C4-2B (cell line): ENCODE data around the gene GALNT14.

Source experiments
- H3K27ac ChIP-seq: fragments of 450-650 bp; 2 replicates; pipeline ENCODE4 v1.5.1; 2017
- ZFX ChIP-seq: fragments of 450-650 bp; IDR thresholded peaks from 2 replicates; pipeline ENCODE4 v1.6.1; 2017
- TF ChIP-seq, protein P1 (sequence below): fragments of 450-650 bp; conservative IDR thresholded peaks from 2 replicates; pipeline ENCODE4 v1.5.1; 2017; ENCODE audit warnings: mild to moderate bottlenecking

GALNT14 gene

DNA sequence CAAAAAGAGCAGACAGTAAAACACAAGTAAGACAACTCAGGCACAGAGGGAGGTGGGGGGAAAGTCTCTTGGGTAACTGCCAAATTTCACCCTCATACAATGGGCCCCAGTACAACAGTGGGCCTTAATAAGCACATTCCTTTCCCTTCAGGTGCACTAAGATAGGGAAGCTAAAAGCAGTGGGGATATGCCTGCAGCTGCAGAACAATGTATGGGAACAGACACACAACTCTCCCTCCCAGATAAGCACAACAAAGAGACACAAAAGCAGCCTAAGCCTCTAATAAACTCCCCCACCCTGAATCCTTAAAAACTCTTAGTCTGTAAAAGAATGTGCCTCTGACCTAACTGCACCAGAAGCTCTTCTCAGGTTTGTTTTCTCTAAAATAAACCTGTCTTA is 24.5 kb downstream of the GALNT14 start:
- TF ChIP-seq, protein P1, sequence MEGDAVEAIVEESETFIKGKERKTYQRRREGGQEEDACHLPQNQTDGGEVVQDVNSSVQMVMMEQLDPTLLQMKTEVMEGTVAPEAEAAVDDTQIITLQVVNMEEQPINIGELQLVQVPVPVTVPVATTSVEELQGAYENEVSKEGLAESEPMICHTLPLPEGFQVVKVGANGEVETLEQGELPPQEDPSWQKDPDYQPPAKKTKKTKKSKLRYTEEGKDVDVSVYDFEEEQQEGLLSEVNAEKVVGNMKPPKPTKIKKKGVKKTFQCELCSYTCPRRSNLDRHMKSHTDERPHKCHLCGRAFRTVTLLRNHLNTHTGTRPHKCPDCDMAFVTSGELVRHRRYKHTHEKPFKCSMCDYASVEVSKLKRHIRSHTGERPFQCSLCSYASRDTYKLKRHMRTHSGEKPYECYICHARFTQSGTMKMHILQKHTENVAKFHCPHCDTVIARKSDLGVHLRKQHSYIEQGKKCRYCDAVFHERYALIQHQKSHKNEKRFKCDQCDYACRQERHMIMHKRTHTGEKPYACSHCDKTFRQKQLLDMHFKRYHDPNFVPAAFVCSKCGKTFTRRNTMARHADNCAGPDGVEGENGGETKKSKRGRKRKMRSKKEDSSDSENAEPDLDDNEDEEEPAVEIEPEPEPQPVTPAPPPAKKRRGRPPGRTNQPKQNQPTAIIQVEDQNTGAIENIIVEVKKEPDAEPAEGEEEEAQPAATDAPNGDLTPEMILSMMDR = no peak
- TF ChIP-seq ZFX = no peak

DNA sequence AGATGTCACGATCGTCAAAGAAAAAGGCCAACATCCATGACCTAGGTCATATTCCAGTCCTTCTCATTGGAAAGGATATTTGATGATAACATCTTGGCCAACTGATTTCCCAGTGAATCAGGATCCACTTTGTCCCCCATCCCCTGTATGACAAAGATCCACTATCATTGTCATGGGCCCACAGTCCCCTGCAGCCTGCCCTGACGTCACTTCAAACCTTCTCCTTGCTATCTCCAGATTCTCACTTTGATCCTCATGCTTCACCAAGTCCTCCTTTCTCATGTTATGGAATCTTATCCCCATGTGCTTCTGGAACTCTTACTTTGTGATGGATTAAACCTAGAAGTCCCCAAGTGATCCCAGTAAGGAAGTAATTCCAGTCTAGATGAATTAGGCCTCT is 25.7 kb downstream of the GALNT14 start:
- TF ChIP-seq, protein P1 = no peak
- no peak for TF ChIP-seq ZFX
- no peak overlapping the region for H3K27ac ChIP-seq

More for the DNA sequence above, 24.5 kb downstream of the GALNT14 start:
- H3K27ac ChIP-seq = no peak overlapping the region

DNA sequence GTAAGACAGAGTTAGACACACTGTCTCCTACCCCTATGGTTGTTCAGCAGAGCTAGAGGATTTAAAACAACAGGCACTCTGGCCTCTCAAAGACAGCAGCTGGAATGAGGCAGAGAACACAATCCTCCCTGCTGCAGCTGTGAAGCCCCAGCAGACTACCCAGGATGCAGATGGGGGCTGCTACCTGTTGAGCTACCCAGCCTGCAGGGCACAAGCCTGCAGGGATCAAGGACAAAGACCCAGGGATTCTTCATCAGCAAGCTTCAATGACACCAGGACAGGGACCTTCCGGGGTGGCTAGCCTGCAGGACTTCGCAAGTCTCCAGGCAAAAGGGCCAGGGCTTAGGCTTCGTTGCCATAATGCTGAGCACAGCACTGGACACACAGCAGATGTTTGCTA is 27.2 kb downstream of the GALNT14 start:
- TF ChIP-seq ZFX = no peak
- TF ChIP-seq, protein P1 = no peak
- H3K27ac ChIP-seq = no peak overlapping the region

DNA sequence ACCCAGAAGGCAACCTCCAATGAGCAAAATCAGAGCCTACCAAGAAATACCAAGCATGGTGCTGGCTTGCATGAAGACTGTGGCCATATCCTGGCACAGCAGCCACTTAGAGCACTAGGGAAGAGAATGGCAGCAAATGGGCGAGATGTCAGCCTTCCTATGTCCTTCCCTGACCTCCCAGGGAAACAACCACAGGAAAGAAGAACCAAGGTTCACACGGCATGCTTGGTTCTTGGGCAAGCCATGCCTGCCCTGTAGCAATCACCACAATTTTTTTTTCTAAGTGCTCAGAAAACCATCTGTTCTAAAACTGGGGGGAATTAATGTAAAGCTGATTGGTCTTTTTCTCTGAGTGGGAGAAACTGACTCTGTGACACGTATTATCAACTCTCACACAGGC is 27.8 kb downstream of the GALNT14 start:
- no peak for TF ChIP-seq ZFX
- TF ChIP-seq, protein P1 = no peak
- H3K27ac ChIP-seq = no peak overlapping the region

DNA sequence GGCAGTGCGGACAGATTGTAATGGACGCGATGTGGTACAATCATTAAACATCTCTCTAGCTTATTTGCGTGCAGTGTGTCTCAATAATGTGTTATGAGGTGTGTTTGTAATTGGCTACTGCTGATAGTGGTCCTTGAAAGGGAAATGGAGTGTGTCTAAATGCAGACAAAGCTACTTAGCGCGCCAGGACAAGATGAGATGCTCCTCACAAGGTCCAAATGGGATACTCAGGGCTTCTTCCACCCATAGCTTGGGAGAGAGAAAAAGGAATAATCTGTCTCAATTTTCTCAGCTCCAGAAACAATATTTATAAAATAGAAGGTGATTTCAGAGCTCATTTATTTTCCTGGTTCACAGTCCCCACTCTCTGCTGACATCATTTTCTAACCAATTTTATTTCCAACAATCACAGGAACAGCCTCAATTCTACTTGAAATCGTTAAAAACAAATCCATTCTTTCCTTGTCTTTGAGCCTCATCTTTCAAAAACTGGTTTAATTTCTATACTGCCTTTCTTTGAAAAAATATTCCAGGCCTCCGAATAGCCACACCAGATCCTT is 28.5 kb downstream of the GALNT14 start:
- H3K27ac ChIP-seq = no peak overlapping the region
- TF ChIP-seq, protein P1 = no peak
- no peak for TF ChIP-seq ZFX

DNA sequence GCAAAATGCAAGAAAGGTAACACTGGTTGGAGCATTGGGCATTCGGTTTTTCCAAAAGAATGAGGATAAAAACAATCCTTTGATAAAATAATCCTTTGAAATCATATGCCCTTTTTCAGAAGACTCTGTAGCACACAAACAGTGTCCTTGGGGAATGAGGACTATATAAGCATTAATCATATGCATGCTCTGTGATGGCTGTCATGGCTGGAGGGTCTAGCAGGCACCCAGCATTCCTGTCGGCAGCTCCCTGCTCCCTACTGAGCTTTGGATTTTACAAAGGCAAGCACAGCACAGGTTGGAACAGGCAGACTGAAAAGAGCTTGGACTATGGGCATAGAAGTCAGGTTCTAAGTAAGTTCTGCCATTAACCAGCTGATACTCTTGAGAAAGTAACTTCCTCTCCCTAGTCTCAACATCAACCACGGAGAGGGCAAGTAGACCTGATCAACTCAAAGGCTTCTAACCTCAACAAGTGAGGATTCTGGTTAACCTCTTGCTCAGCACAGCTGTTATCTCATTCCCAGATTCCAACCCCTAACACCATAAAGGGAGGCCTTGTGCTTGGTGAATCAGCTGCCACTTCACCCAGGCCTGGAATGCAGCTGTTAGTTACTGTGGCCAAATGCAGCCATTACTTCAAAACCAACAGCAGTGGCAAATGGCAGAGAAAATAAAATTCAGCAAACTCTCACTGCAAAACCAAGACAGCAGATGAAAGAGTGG is 29.5 kb downstream of the GALNT14 start:
- TF ChIP-seq ZFX = no peak
- TF ChIP-seq, protein P1 = no peak
- H3K27ac ChIP-seq = no peak overlapping the region

DNA sequence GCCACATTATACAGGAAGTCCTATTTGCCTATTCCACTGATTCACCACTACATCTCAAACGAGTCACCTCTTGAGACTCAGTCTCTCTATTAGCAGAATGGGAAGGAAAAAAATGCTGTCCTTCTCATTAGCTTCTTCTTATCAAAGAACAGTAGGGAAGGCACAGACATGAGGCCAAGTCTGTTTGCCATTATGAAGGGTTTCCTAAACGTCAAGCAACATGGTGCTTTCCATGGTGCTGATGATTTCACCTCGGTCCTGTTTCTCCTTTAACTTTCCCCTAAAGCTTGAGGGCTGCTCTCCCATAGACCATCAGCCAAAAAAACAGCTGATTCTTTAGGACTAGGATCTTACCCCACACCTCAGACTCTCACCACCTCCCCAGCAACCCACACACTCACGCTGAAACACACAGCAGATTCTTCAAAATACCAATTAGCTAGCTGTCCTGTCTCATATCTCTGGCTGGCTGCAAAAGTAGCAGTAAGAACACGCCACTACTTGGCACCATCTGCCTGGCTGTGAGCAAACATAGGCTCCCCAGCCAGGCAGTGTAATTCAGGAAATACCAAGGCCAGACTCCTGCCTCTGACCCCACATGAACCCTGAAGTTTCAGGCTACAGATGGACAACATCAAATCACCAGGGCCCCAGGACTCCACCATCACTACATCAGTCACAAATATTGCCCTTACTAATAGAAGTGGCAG is 30.5 kb downstream of the GALNT14 start:
- H3K27ac ChIP-seq = no peak overlapping the region
- TF ChIP-seq ZFX = no peak
- TF ChIP-seq, protein P1 = no peak
